GM12878 (cell line): Measurements from ENCODE around the gene BCL11A. TPM values are rescaled to one million over a fixed set of nuclear protein-coding genes. Genes with fewer than 3 reads are reported as not detected.
A peak's percentile ranks its signal among the peaks of the same experiment; 100 is the strongest.

Experiments
- ATAC-seq: fragments of 200-7000 bp; cut with Tn5 transposase; 3 replicates; pipeline ENCODE4 v1.9.1; 2020; ENCODE audit warnings: mild to moderate bottlenecking, moderate library complexity
- BruUV-seq: library from RNA; stranded (reverse); fragments of 400-500 nt; replicated peaks from 2 replicates; lab custom pipeline; 2021; lab: Mats Ljungman, UMichigan
- CTCF ChIA-PET: fragments of 300-600 bp; sonication (Branson Sonifier 250); formaldehyde crosslinking; extraction: SDS; loops from one replicate; lab custom pipeline; 2021; ENCODE audit warnings: inconsistent platforms; lab: Yijun Ruan, JAX
- POLR2A ChIA-PET: fragments of 350-600 bp; formaldehyde crosslinking; extraction: SDS; loops from one replicate; lab custom pipeline; 2021; ENCODE audit warnings: inconsistent platforms; lab: Charles Lee
- RAD21 ChIA-PET: fragments of 300-600 bp; sonication (Branson Sonifier 250); formaldehyde crosslinking; loops from one replicate; lab custom pipeline; 2023; ENCODE audit warnings: antibody characterized with exemption; ENCODE audit not compliant: unreplicated experiment; lab: Charles Lee
- SMC1A ChIA-PET: fragments of 300-600 bp; sonication (Branson Sonifier 250); formaldehyde crosslinking; loops from one replicate; lab custom pipeline; 2023; ENCODE audit not compliant: unreplicated experiment, uncharacterized antibody; lab: Charles Lee
- DNase-seq: peaks from one replicate; pipeline ENCODE4 v3.0.0-alpha.2; 2011; ENCODE audit warnings: low read depth, low spot score
- FAIRE-seq: peaks from 3 replicates; lab custom pipeline; 2011; peaks lifted over from hg19 to GRCh38; lab: Jason Lieb, UNC
- H2AFZ ChIP-seq: 2 replicates; pipeline ENCODE4 v1.6.0; 2011; ENCODE audit warnings: low read depth, low read length, control low read depth; ENCODE audit not compliant: control insufficient read depth
- H3K27ac ChIP-seq: 2 replicates; pipeline ENCODE4 v1.5.1; 2011; ENCODE audit warnings: control low read depth; ENCODE audit not compliant: control insufficient read depth, insufficient read depth
- H3K27me3 ChIP-seq, 2 experiments: replicated peaks in 1 of 2; 2 replicates each; pipeline versions ENCODE4 v1.6.0 to v1.6.1; 2011; ENCODE audit warnings: low read length in 1 of 2; ENCODE audit not compliant: control insufficient read depth in 2 of 2, insufficient read depth in 2 of 2
- H3K36me3 ChIP-seq, 2 experiments: 2 replicates each; pipeline ENCODE4 v1.5.1; 2011; ENCODE audit warnings: low read length in 1 of 2; ENCODE audit not compliant: control insufficient read depth in 2 of 2, insufficient read depth in 2 of 2
- H3K4me1 ChIP-seq: 2 replicates; pipeline ENCODE4 v1.6.1; 2011; ENCODE audit warnings: mild to moderate bottlenecking, low read length, moderate library complexity, mixed read lengths; ENCODE audit not compliant: control insufficient read depth, insufficient read depth
- H3K4me2 ChIP-seq: 2 replicates; pipeline ENCODE4 v1.6.0; 2011; ENCODE audit warnings: control low read depth; ENCODE audit not compliant: control insufficient read depth, insufficient read depth
- H3K4me3 ChIP-seq: fragments of 200-600 bp; sonication (generic); 2 replicates; pipeline ENCODE4 v1.5.1; 2016
- H3K79me2 ChIP-seq: 2 replicates; pipeline ENCODE4 v1.6.0; 2011; ENCODE audit warnings: low read length; ENCODE audit not compliant: control insufficient read depth, insufficient read depth
- H3K9ac ChIP-seq: 2 replicates; pipeline ENCODE4 v1.8.0; 2011; ENCODE audit warnings: low read length, control low read depth, mixed read lengths; ENCODE audit not compliant: control insufficient read depth, insufficient read depth
- H3K9me3 ChIP-seq: replicated peaks from 3 replicates; pipeline ENCODE4 v1.5.1; 2011; ENCODE audit warnings: mild to moderate bottlenecking, low read length; ENCODE audit not compliant: control insufficient read depth, insufficient read depth
- H4K20me1 ChIP-seq: 2 replicates; pipeline ENCODE4 v1.6.0; 2011; ENCODE audit not compliant: control insufficient read depth, insufficient read depth
- ATF2 ChIP-seq: IDR thresholded peaks from 2 replicates; pipeline ENCODE4 v1.6.1; 2012; ENCODE audit warnings: low read length, inconsistent platforms
- HDAC2 ChIP-seq: fragments of 200-600 bp; sonication (generic); IDR thresholded peaks from 2 replicates; pipeline ENCODE4 v1.6.1; 2017
- POLR2AphosphoS2 ChIP-seq: IDR thresholded peaks from 2 replicates; pipeline ENCODE4 v1.6.1; 2011; ENCODE audit warnings: low read depth, mild to moderate bottlenecking, low read length, improper control_type of control experiment, moderate library complexity
- RCOR1 ChIP-seq: conservative IDR thresholded peaks from 2 replicates; pipeline ENCODE4 v1.6.1; 2012; ENCODE audit warnings: low read depth, low read length, improper control_type of control experiment
- YBX1 ChIP-seq: fragments of 450-650 bp; IDR thresholded peaks from 2 replicates; pipeline ENCODE4 v1.6.1; 2016; ENCODE audit warnings: antibody characterized with exemption
- ZBTB40 ChIP-seq: fragments of 450-650 bp; IDR thresholded peaks from 2 replicates; pipeline ENCODE4 v1.6.1; 2016; ENCODE audit warnings: mild to moderate bottlenecking, moderate library complexity, borderline replicate concordance
- ZZZ3 ChIP-seq: IDR thresholded peaks from 2 replicates; pipeline ENCODE4 v1.6.1; 2011; ENCODE audit warnings: low read depth; ENCODE audit not compliant: control insufficient read depth, insufficient read length
- WGBS: methylation state at CpG from one replicate; pipeline ENCODE4 v1.1.6; 2016; ENCODE audit warnings: low lambda C conversion rate; ENCODE audit not compliant: insufficient replicate concordance, insufficient coverage; ENCODE audit errors: missing lambda C conversion rate; 5-methylcytosine and 5-hydroxymethylcytosine counted together
- in situ Hi-C: fragments of 300-500 bp; cut with MboI; formaldehyde crosslinking; loops from 9 replicates; pipeline ENCODE4 v1.14.3; 2018; ENCODE audit warnings: mixed read lengths
- intact Hi-C: fragments of 100-400 bp; cut with micrococcal nuclease; formaldehyde crosslinking; loops from one replicate; pipeline ENCODE4 v1.14.2; 2022; ENCODE audit not compliant: unreplicated experiment
- polyA plus RNA-seq, 11 experiments: library from polyadenylated mRNA; depleted of rRNA in 4 of 11; unstranded in 6 of 11; stranded (reverse) in 5 of 11; fragments of >200 nt; fragmentation: Nextera tagmentation in 4 of 11; fragmentation: Illumina TruSeq in 1 of 11; extraction: Ambion mirVana in 4 of 11; extraction: Trizol in 1 of 11; gene quantifications; 1 replicate in 1 of 11; 2 replicates in 10 of 11; pipeline versions ENCODE4 v1.2.1 to v1.2.3, GENCODE V29; 2011 to 2016; ENCODE audit warnings: inconsistent platforms in 2 of 11, missing spikeins in 2 of 11, low read depth in 1 of 11
- total RNA-seq, 4 experiments: library from RNA; depleted of rRNA in 3 of 4; stranded (reverse); fragments of >200 nt in 3 of 4; fragmentation: Illumina TruSeq in 1 of 4; extraction: Trizol in 1 of 4; gene quantifications; 2 replicates each; pipeline versions ENCODE4 v1.2.1 to v1.2.3, GENCODE V29; 2013 to 2021

Gene BCL11A
- total and polyA plus RNA-seq, 10 of the 15 experiments (the other 5 are each of a cell fraction or from before 2014, with no cell fraction given), result 7.5 to 26.6 (median 11.1) TPM; not detected in 1

DNA sequence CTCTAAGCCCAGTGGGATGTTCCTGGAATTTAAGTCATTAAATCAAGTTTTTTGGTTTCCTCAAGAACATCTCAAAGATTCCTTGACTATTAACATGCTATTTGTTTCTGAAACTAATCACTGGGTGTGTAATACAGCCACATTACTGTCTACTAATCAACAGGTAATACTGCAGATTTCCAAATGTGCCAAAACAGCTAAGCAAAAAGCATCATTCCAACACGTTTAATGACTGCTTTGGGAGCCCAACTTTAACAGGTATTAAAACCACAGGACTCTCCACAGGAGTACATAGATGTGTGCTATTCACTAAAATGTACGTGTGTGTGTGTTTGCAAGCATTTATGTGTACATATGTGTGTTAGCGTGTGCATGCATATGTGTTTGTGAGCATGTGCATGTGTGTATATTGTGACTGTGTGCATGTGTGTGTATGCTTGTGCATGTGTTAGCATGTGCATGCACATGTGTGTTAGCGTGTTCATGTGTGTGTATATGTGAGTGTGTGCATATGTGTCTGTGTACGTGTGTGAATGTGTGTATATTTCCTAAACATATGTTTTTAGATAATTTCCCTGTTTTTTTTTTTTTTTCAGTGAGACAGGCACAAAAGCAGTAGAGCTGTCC lies 80.7 kb downstream of the BCL11A start:
- TF ChIP-seq RCOR1 (no peak), ZZZ3 (no peak), ATF2 (no peak), YBX1 (no peak)
- Histone ChIP-seq H4K20me1 (no peaks in the 10 kb centered on the region), H2AFZ (no peak overlapping the region), H3K4me1 (peaks cover 6% of the 10 kb centered on the region), H3K4me2 (no peak overlapping the region), H3K9ac (no peak overlapping the region), H3K4me3 (no peak overlapping the region), H3K79me2 (peaks cover 7% of the 10 kb centered on the region), H3K27me3 (no peaks in the 10 kb centered on the region), H3K36me3 (0 out of 4 replicates have a peak, but pooled peaks cover 0 to 5% of the 10 kb centered on the region in 2 experiments), H3K27ac (no peak overlapping the region), H3K9me3 (no peaks in the 10 kb centered on the region; the same call in 2 of the 3 replicates)
- FAIRE-seq (peak; percentile 56), ATAC-seq (no peak), DNase-seq (no peak)
- in situ Hi-C loops (no loop called here), intact Hi-C loops (no loop called here)
- CTCF ChIA-PET, result interaction anchor here (0.6 to 1.4 kb wide), 2 partner anchors 11 to 77 kb away, joined by 3 to 4 read pairs; no protein-coding TSS in a partner anchor
- RAD21 ChIA-PET, result interaction anchor here (0.7 kb wide), 1 partner anchor 18 kb away, joined by 3 read pairs; no protein-coding TSS in a partner anchor
- SMC1A ChIA-PET, result no interaction called here
- POLR2A ChIA-PET, result interaction anchor here (0.6 kb wide), 1 partner anchor 21 kb away, joined by 3 read pairs; no protein-coding TSS in a partner anchor
- WGBS, result 98% methylated on average over 5 of the region's 5 CpGs
- no TSS peak for BruUV-seq

DNA sequence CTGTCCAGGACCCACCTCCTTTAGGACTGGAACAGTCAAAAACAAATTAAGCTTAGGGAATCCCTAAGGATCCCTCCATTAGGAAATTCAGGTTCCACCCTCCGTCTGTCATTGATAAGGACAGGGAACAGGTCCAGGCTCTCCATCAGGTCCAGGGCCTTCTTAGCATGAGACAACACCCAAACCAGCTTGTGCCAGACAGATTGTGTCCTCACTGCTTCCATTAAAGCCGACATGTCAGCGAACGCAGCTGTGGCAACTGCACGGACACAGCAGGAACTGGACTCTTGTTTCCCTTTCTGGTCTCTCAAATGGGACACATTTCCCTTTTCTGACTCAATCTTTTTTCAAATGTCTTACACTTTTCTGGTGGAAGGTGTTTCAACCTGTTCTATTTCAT lies 81.4 kb downstream of the BCL11A start:
- Histone ChIP-seq H3K9me3 (no peaks in the 10 kb centered on the region; the same call in 2 of the 3 replicates), H3K79me2 (peaks cover 7% of the 10 kb centered on the region), H3K27me3 (no peaks in the 10 kb centered on the region), H3K9ac (no peak overlapping the region), H2AFZ (no peak overlapping the region), H3K4me3 (no peak overlapping the region), H3K4me2 (no peak overlapping the region), H3K4me1 (peaks cover 6% of the 10 kb centered on the region), H3K36me3 (0 out of 4 replicates have a peak, but pooled peaks cover 0 to 5% of the 10 kb centered on the region in 2 experiments), H4K20me1 (no peaks in the 10 kb centered on the region), H3K27ac (no peak overlapping the region)
- ATAC-seq, result no peak
- intact Hi-C loops, result no loop called here
- no peak for FAIRE-seq
- ChIA-PET SMC1A (no interaction called here), POLR2A (no interaction called here), RAD21 (interaction anchor here (0.7 kb wide), 1 partner anchor 19 kb away, joined by 3 read pairs; no protein-coding TSS in a partner anchor), CTCF (no interaction called here)
- DNase-seq, result no peak
- WGBS, result 100% methylated on average over 5 of the region's 5 CpGs
- in situ Hi-C loops, result no loop called here
- no TSS peak for BruUV-seq
- TF ChIP-seq HDAC2 (no peak), POLR2AphosphoS2 (no peak), ZBTB40 (no peak)
